ENCODE measurements around the gene LLCFC1.

DNA sequence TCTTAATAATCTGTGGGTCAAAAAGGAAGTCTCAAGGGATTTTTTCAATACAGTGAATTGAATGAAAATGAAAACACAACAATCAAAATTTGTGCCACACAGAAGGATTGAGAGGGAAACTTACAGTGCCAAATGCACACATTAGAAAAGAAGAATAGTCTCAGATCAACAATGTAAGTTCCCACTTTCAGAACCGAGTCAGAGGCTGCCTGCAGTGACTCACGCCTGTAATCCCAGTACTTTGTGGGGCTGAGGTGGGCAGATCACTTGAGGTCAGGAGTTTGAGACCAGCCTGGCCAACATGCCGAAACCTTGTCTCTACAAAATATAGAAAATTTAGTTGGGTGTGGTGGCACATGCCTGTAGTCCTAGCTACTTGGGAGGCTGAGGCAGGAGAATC lies 35.3 kb downstream of the LLCFC1 start:
- TF ChIP-seq, protein P1, sequence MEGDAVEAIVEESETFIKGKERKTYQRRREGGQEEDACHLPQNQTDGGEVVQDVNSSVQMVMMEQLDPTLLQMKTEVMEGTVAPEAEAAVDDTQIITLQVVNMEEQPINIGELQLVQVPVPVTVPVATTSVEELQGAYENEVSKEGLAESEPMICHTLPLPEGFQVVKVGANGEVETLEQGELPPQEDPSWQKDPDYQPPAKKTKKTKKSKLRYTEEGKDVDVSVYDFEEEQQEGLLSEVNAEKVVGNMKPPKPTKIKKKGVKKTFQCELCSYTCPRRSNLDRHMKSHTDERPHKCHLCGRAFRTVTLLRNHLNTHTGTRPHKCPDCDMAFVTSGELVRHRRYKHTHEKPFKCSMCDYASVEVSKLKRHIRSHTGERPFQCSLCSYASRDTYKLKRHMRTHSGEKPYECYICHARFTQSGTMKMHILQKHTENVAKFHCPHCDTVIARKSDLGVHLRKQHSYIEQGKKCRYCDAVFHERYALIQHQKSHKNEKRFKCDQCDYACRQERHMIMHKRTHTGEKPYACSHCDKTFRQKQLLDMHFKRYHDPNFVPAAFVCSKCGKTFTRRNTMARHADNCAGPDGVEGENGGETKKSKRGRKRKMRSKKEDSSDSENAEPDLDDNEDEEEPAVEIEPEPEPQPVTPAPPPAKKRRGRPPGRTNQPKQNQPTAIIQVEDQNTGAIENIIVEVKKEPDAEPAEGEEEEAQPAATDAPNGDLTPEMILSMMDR (IDR thresholded peaks at IDR 0.05; ENCODE audit: low read depth, low read length, missing input control) = no peak
- TF ChIP-seq TAF1 (conservative IDR thresholded peaks at IDR 0.05) (no peak), FOXA1 (IDR thresholded peaks at IDR 0.05) (no peak)
